Endodermal cell (in vitro differentiated cells): ENCODE measurements around the gene ARL4D. TPM values are rescaled to one million over a fixed set of nuclear protein-coding genes. Genes with fewer than 3 reads are reported as not detected.

Experiments
- DNase-seq: peaks from one replicate; pipeline ENCODE4 v3.0.0-alpha.2; 2017
- H3K27ac ChIP-seq: 2 replicates; pipeline ENCODE4 v1.5.1; 2013; ENCODE audit warnings: mild to moderate bottlenecking, low read depth, low read length, moderate library complexity
- H3K27me3 ChIP-seq: 2 replicates; pipeline ENCODE4 v1.6.1; 2013; ENCODE audit warnings: mild to moderate bottlenecking, low read length, moderate library complexity; ENCODE audit not compliant: insufficient read depth, control insufficient read depth, poor library complexity, severe bottlenecking
- H3K36me3 ChIP-seq: 2 replicates; pipeline ENCODE4 v1.7.0; 2013; ENCODE audit warnings: mild to moderate bottlenecking, low read length, moderate library complexity; ENCODE audit not compliant: control insufficient read depth, insufficient read depth
- H3K4me1 ChIP-seq: one replicate; pipeline ENCODE4 v1.7.0; 2013; ENCODE audit warnings: low read length; ENCODE audit not compliant: control insufficient read depth, insufficient read depth
- H3K4me3 ChIP-seq: 2 replicates; pipeline ENCODE4 v1.5.1; 2013; ENCODE audit warnings: mild to moderate bottlenecking, low read length, moderate library complexity
- H3K9ac ChIP-seq: 2 replicates; pipeline ENCODE4 v1.6.1; 2013; ENCODE audit warnings: mild to moderate bottlenecking, low read length, moderate library complexity; ENCODE audit not compliant: poor library complexity, severe bottlenecking; ENCODE audit errors: extremely low read depth
- H3K9me3 ChIP-seq: 2 replicates; pipeline ENCODE4 v1.6.1; 2013; ENCODE audit warnings: mild to moderate bottlenecking, low read length, moderate library complexity; ENCODE audit not compliant: control insufficient read depth
- H3K27ac Mint-ChIP-seq: 2 replicates; pipeline ENCODE4 v1.8.0; 2020; ENCODE audit warnings: mixed read lengths
- H3K27me3 Mint-ChIP-seq: 2 replicates; pipeline ENCODE4 v1.8.0; 2021; ENCODE audit warnings: mild to moderate bottlenecking, mixed read lengths; ENCODE audit not compliant: insufficient read depth
- H3K36me3 Mint-ChIP-seq: 2 replicates; pipeline ENCODE4 v1.8.0; 2020; ENCODE audit warnings: low read depth, mixed read lengths
- H3K4me1 Mint-ChIP-seq: 2 replicates; pipeline ENCODE4 v1.8.0; 2020; ENCODE audit warnings: mixed read lengths
- H3K4me3 Mint-ChIP-seq: 2 replicates; pipeline ENCODE4 v1.8.0; 2020; ENCODE audit warnings: mild to moderate bottlenecking, moderate library complexity, mixed read lengths
- H3K9me3 Mint-ChIP-seq: 2 replicates; pipeline ENCODE4 v1.8.0; 2020; ENCODE audit warnings: mild to moderate bottlenecking, mixed read lengths
- CTCF ChIP-seq: fragments of 200-600 bp; sonication (generic); conservative IDR thresholded peaks from 2 replicates; pipeline ENCODE4 v1.5.0; 2021; ENCODE audit warnings: antibody characterized with exemption, mild to moderate bottlenecking
- WGBS, 2 experiments: methylation state at CpG; one replicate each; pipeline versions ENCODE4 v1.1.5 to v1.1.7; 2013; ENCODE audit warnings: missing lambda C conversion rate in 2 of 2, mixed read lengths in 1 of 2; ENCODE audit not compliant: insufficient coverage in 1 of 2, insufficient read length in 1 of 2; 5-methylcytosine and 5-hydroxymethylcytosine counted together
- total RNA-seq, 2 donors: library from RNA; stranded (reverse); fragmentation: NEBNext Ultra II Directional in 1 of 2; extraction: Animal tissue kit (Norgen Biotek cat#: 25700) in 1 of 2; gene quantifications; 2 replicates in 1 of 2; 3 replicates in 1 of 2; pipeline ENCODE4 v1.2.1, GENCODE V29; 2021

ARL4D gene
- total RNA-seq, 2 donors from 2014 or later, result 129 to 142 TPM

DNA sequence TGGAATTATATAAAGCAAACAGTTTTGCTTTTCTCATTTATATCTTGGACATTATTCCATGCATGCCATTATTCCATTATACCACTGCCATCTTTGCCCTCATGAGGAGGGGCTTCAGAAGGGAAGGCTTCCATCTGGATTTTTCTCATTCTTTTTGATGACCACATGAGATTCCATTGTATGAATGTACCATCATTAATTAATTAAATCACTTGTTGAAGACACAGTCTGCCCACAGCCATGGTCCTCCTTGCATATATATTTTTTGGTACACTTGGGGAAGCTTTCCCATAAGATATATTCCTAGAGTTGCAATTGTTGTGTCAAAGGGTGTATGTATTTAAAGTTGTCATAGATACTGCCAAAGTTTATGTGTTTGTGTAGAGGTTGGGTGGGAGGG lies 7.1 kb downstream of the ARL4D start:
- H3K36me3 Mint-ChIP-seq, result peaks cover 41% of the 10 kb centered on the region
- no peak overlapping the region for H3K4me3 Mint-ChIP-seq
- Histone ChIP-seq H3K27me3 (no peaks in the 10 kb centered on the region), H3K9ac (no peak overlapping the region), H3K27ac (no peak overlapping the region), H3K4me1 (peaks cover 11% of the 10 kb centered on the region), H3K36me3 (peaks cover 31% of the 10 kb centered on the region), H3K4me3 (no peak overlapping the region), H3K9me3 (peaks cover 3% of the 10 kb centered on the region)
- TF ChIP-seq CTCF, result no peak
- no peaks in the 10 kb centered on the region for H3K27me3 Mint-ChIP-seq
- no peak for DNase-seq
- peaks cover 55% of the 10 kb centered on the region for H3K4me1 Mint-ChIP-seq
- no peak overlapping the region for H3K27ac Mint-ChIP-seq
- H3K9me3 Mint-ChIP-seq, result peaks cover 13% of the 10 kb centered on the region

DNA sequence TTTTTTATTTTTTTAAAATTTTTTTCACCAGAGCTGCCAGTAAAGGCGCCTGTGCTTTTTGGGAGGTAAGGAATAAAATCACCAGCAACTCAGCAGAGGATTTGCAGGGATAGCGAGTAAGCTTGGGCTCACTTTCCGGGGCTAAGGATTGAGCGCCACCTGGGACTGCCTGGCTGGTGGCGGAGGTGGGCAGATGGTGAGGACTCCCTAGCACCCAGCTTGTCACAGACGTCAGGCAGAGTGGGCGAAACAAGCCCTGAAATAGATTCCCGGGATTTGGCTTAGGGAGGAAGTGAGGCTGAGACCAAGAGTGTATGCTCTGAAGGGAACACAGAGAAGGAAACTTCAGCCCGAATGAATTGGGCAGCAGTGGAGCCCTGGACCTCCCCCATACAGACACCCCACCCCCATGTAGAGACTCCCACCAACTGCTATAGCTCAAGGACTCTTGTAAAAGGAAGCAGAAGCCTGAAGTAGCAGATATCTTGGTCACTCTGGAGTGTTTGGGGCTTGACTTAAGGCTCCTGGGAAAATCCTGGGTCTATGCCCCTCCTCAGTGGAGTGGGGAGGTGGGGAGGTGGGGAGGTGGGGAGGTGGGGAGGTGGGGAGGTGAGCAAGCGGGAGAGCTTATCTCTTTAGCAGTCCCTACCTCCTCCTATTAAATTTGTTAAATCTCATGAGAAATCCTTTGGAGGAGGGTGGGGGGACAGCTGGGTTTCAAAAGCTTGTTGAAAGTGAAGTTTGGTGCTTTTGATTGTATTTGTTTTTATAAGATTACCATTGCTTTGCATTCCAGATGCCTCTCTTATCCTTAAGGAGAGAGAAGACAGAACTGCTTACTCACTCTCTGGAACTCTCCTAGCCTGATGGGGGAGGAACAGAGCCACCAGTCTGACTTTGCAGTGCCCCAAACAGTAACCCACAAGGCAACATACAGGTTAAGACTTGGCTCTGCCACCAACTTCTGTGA lies 8.2 kb downstream of the ARL4D start:
- Histone ChIP-seq H3K9ac (peak overlapping the region; percentile 8), H3K4me3 (peak overlapping the region; percentile 22), H3K27ac (peak overlapping the region; percentile 43), H3K36me3 (peaks cover 20% of the 10 kb centered on the region), H3K4me1 (peaks cover 15% of the 10 kb centered on the region), H3K9me3 (no peaks in the 10 kb centered on the region), H3K27me3 (no peaks in the 10 kb centered on the region)
- peaks cover 31% of the 10 kb centered on the region for H3K36me3 Mint-ChIP-seq
- no peak for TF ChIP-seq CTCF
- H3K27me3 Mint-ChIP-seq, result no peaks in the 10 kb centered on the region
- H3K4me1 Mint-ChIP-seq, result peaks cover 54% of the 10 kb centered on the region
- WGBS, 2 experiments, result 73 to 96% methylated on average over 5 to 9 of the region's 10 CpGs
- peak; percentile 74 for DNase-seq
- peaks cover 13% of the 10 kb centered on the region for H3K9me3 Mint-ChIP-seq
- H3K27ac Mint-ChIP-seq, result peak overlapping the region; percentile 94
- H3K4me3 Mint-ChIP-seq, result no peak overlapping the region

- Histone ChIP-seq H3K4me1 (peaks cover 7% of the 10 kb centered on the region), H3K36me3 (peaks cover 9% of the 10 kb centered on the region), H3K27ac (no peak overlapping the region), H3K27me3 (no peaks in the 10 kb centered on the region), H3K9me3 (no peaks in the 10 kb centered on the region), H3K9ac (no peak overlapping the region), H3K4me3 (no peak overlapping the region)
- no peak overlapping the region for H3K27ac Mint-ChIP-seq
- WGBS, 2 experiments, result 89 to 93% methylated on average over 3 of the region's 3 CpGs
- H3K9me3 Mint-ChIP-seq, result peaks cover 13% of the 10 kb centered on the region
- H3K27me3 Mint-ChIP-seq, result no peaks in the 10 kb centered on the region
- no peak for TF ChIP-seq CTCF
- no peak for DNase-seq
- H3K4me3 Mint-ChIP-seq, result no peak overlapping the region
- H3K36me3 Mint-ChIP-seq, result peaks cover 16% of the 10 kb centered on the region
- peaks cover 39% of the 10 kb centered on the region for H3K4me1 Mint-ChIP-seq
Observed at GRCh38 chr17:43409131-43409530, 10.3 kb downstream of the ARL4D start.
